HUES64 (cell line): Measurements from ENCODE around the gene MYO5A.
"Not testable (repeated sequence)": the region's sequence is repeated elsewhere in the genome, so short reads cannot be mapped to it uniquely, and the experiment has no call there.

Source experiments
- H3K27ac ChIP-seq: 2 replicates; pipeline ENCODE4 v1.7.0; 2013; ENCODE audit warnings: low read depth, low read length, inconsistent platforms
- H3K27me3 ChIP-seq: 2 replicates; pipeline ENCODE4 v1.6.1; 2013; ENCODE audit warnings: mild to moderate bottlenecking, low read length; ENCODE audit not compliant: insufficient read depth
- H3K36me3 ChIP-seq: 2 replicates; pipeline ENCODE4 v1.6.1; 2013; ENCODE audit warnings: mild to moderate bottlenecking, low read length; ENCODE audit not compliant: insufficient read depth
- H3K4me1 ChIP-seq: 2 replicates; pipeline ENCODE4 v1.6.1; 2013; ENCODE audit warnings: mild to moderate bottlenecking, low read length, moderate library complexity; ENCODE audit not compliant: insufficient read depth
- H3K4me3 ChIP-seq: 2 replicates; pipeline ENCODE4 v1.5.1; 2013; ENCODE audit warnings: mild to moderate bottlenecking, low read length, moderate library complexity
- H3K9ac ChIP-seq: 2 replicates; pipeline ENCODE4 v1.6.1; 2013; ENCODE audit warnings: mild to moderate bottlenecking, low read depth, low read length
- H3K9me3 ChIP-seq: 2 replicates; pipeline ENCODE4 v1.6.1; 2013; ENCODE audit warnings: low read depth, low read length; ENCODE audit not compliant: insufficient read depth
- WGBS: fragments of 150-250, 120-280 bp; methylation state at CpG from one replicate; pipeline ENCODE4 v1.1.7; 2013; ENCODE audit warnings: missing lambda C conversion rate; 5-methylcytosine and 5-hydroxymethylcytosine counted together

Gene MYO5A

GRCh38 chr15:52563501-52564060 is 34.9 kb upstream of the MYO5A start:
- H3K27me3 ChIP-seq, result no peaks in the 10 kb centered on the region
- no peak overlapping the region for H3K27ac ChIP-seq
- H3K9ac ChIP-seq, result no peak overlapping the region
- no peaks in the 10 kb centered on the region for H3K9me3 ChIP-seq
- H3K4me1 ChIP-seq, result peaks cover 9% of the 10 kb centered on the region
- peaks cover 23% of the 10 kb centered on the region for H3K36me3 ChIP-seq
- no peak overlapping the region for H3K4me3 ChIP-seq
- 99% methylated on average over 3 of the region's 4 CpGs for WGBS

GRCh38 chr15:52559575-52559974 is 30.9 kb upstream of the MYO5A start:
- Histone ChIP-seq H3K4me3 (no peak overlapping the region), H3K4me1 (no peaks in the 10 kb centered on the region), H3K27me3 (no peaks in the 10 kb centered on the region), H3K9ac (no peak overlapping the region), H3K36me3 (peaks cover 52% of the 10 kb centered on the region), H3K27ac (no peak overlapping the region), H3K9me3 (no peaks in the 10 kb centered on the region)
- WGBS, result 92% methylated on average over 2 of the region's 2 CpGs

- Histone ChIP-seq H3K36me3 (peaks cover 57% of the 10 kb centered on the region), H3K9me3 (no peaks in the 10 kb centered on the region), H3K4me3 (no peak overlapping the region), H3K27ac (no peak overlapping the region), H3K9ac (no peak overlapping the region), H3K4me1 (no peaks in the 10 kb centered on the region), H3K27me3 (no peaks in the 10 kb centered on the region)
- WGBS, result 92% methylated on average over 6 of the region's 6 CpGs
Measured at GRCh38 chr15:52559022-52559421, 30.3 kb upstream of the MYO5A start.

- H3K4me1 ChIP-seq, result no peaks in the 10 kb centered on the region
- no peaks in the 10 kb centered on the region for H3K9me3 ChIP-seq
- 95% methylated on average over 4 of the region's 5 CpGs for WGBS
- H3K36me3 ChIP-seq, result peaks cover 62% of the 10 kb centered on the region
- no peak overlapping the region for H3K4me3 ChIP-seq
- no peaks in the 10 kb centered on the region for H3K27me3 ChIP-seq
- H3K9ac ChIP-seq, result no peak overlapping the region
- H3K27ac ChIP-seq, result no peak overlapping the region; the same call in 1 of the 2 replicates
Measured at GRCh38 chr15:52558196-52558595, 29.5 kb upstream of the MYO5A start.

- H3K4me3 ChIP-seq, result no peak overlapping the region
- H3K4me1 ChIP-seq, result no peaks in the 10 kb centered on the region
- no peak overlapping the region for H3K9ac ChIP-seq
- no peak overlapping the region for H3K27ac ChIP-seq
- H3K9me3 ChIP-seq, result no peaks in the 10 kb centered on the region
- no peaks in the 10 kb centered on the region for H3K27me3 ChIP-seq
- peaks cover 72% of the 10 kb centered on the region for H3K36me3 ChIP-seq
Measured at GRCh38 chr15:52557274-52557641, 28.6 kb upstream of the MYO5A start.

- Histone ChIP-seq H3K27ac (no peak overlapping the region), H3K27me3 (no peaks in the 10 kb centered on the region), H3K4me3 (no peak overlapping the region), H3K9ac (no peak overlapping the region), H3K9me3 (no peaks in the 10 kb centered on the region), H3K4me1 (no peaks in the 10 kb centered on the region), H3K36me3 (peaks cover 77% of the 10 kb centered on the region)
- 91% methylated on average over 3 of the region's 3 CpGs for WGBS
Measured at GRCh38 chr15:52556524-52557273, 28.0 kb upstream of the MYO5A start.

- Histone ChIP-seq H3K4me1 (no peaks in the 10 kb centered on the region), H3K9ac (no peak overlapping the region), H3K36me3 (peaks cover 97% of the 10 kb centered on the region), H3K4me3 (no peak overlapping the region), H3K27me3 (no peaks in the 10 kb centered on the region), H3K27ac (no peak overlapping the region), H3K9me3 (no peaks in the 10 kb centered on the region)
- 87% methylated on average over 2 of the region's 2 CpGs for WGBS
Measured at GRCh38 chr15:52552303-52552702, 23.6 kb upstream of the MYO5A start.

GRCh38 chr15:52551762-52552161 is 23.1 kb upstream of the MYO5A start:
- Histone ChIP-seq H3K9ac (no peak overlapping the region), H3K4me1 (no peaks in the 10 kb centered on the region), H3K27ac (no peak overlapping the region), H3K36me3 (peaks cover 96% of the 10 kb centered on the region), H3K4me3 (no peak overlapping the region), H3K27me3 (no peaks in the 10 kb centered on the region), H3K9me3 (no peaks in the 10 kb centered on the region)
- 97% methylated on average over 6 of the region's 6 CpGs for WGBS

GRCh38 chr15:52551186-52551585 is 22.5 kb upstream of the MYO5A start:
- H3K4me3 ChIP-seq, H3K9ac ChIP-seq, H3K4me1 ChIP-seq, H3K9me3 ChIP-seq, H3K27ac ChIP-seq, H3K27me3 ChIP-seq: not testable (repeated sequence)
- 100% methylated on average over 1 of the region's 1 CpG for WGBS
- peaks cover 96% of the 10 kb centered on the region for H3K36me3 ChIP-seq

- Histone ChIP-seq H3K9ac (no peak overlapping the region), H3K4me3 (no peak overlapping the region), H3K4me1 (no peaks in the 10 kb centered on the region), H3K27ac (no peak overlapping the region), H3K36me3 (peaks cover 56% of the 10 kb centered on the region), H3K9me3 (no peaks in the 10 kb centered on the region), H3K27me3 (no peaks in the 10 kb centered on the region)
- 96% methylated on average over 5 of the region's 5 CpGs for WGBS
Measured at GRCh38 chr15:52546031-52546751, 17.5 kb upstream of the MYO5A start.

GRCh38 chr15:52540374-52541012 is 11.8 kb upstream of the MYO5A start:
- Histone ChIP-seq H3K4me3 (no peak overlapping the region), H3K27ac (no peak overlapping the region), H3K4me1 (no peaks in the 10 kb centered on the region), H3K27me3 (no peaks in the 10 kb centered on the region), H3K9me3 (peaks cover 12% of the 10 kb centered on the region), H3K36me3 (peaks cover 3% of the 10 kb centered on the region; the same call in 1 of the 2 replicates), H3K9ac (no peak overlapping the region)
- WGBS, result 88% methylated on average over 3 of the region's 3 CpGs
